Activated CD4-positive, alpha-beta T cell treated with anti-CD3 and anti-CD28 coated beads, Interleukin-2, amount 50 U/mL, for 1 hour (primary cell): ENCODE results near the gene LMAN2L.

Experiments
- DNase-seq: peaks from one replicate; pipeline ENCODE4 v3.0.0-alpha.2; 2020

Gene LMAN2L

DNA sequence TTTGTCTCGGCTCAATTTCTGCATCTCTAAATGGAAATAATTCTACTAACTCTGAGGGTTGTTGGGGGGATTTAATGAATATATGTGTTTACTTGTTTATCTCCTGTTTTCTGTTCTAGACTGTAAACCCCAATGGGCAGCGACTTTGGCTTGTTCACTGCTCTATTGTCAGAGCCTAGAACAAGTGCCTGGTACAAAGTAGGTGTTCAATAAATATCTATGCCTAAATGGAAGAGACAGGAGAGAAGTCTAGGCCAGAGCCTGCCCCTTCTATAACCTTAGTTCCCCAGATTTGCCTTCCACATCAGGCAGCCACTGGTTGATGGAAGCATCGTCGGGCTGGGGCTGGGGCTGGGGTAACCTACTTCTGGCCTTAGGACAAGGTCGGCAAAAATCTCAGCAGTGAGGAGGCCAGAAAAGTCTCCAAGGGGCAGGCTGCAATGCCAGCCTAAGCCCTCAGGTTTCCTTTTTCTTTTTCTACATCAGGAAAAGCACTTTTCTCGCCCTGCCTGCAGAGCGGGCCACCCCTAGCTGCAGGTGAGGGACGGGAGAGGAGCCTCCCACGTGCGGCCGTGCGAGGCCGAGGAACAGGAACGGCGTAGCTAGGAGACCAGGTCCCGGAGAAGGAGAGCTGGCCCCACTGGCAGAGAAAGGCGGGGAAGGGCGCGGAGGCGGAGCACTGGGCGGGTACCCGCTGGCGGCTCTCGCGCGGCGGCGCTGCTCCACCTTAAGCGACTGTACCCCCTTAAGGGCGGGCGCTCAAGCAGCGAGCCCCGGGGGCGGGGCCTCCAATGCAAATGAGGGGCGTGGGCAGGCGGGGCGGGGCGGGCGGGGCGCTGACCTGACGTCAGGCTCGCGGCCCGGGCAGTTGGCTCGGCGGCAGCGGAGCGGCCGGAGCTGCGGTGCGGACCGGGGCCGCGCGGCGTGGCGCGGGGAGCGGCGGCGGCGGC is 20.4 kb upstream of the LMAN2L start, which contains the start of gene CNNM4:
CNNM4 (plus strand) TSS at position 867 of the 950 bp plus-strand sequence. CDS start 98 bp downstream, outside the sequence.
- DNase-seq: peak; percentile 89

DNA sequence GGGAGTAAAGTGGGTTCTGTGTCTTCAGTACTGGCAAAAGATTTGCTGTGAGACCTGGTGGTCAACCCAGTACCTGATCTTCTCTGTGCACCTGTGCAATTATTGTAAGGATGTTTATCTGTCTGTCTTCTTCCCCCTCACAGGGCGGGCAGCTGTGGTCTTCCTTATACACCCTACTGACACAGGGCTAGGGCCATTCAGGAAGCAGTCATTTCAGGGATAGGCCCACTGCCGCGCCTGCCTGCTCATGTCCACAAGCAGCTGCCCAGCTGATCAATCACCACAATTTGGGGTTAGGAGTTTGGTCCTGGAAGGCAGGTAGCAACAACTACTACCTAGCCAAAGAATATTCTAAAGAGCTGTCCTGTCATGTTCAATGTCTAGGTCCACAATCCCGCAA is 19.7 kb upstream of the LMAN2L start:
- DNase-seq: no peak

DNA sequence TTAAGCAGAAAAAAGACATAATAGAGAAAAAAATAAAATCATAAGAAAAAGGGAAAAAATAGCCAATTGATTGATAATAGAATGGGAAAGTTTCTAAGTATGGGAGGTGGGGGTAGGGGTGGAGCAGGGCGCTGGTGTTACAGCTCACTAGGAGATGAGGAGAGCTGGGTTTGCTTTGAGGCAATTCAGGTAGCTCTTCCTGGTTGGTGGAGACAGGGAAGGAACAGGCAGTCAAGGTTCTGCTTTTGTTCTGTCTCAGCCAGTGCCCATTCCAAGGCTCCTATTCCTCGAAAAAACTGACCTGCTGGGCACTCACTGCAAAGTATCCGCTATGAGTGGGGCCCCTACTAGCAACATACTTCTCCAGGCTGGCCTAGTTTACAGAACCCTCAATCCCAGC is 19.1 kb upstream of the LMAN2L start:
- no peak for DNase-seq

DNA sequence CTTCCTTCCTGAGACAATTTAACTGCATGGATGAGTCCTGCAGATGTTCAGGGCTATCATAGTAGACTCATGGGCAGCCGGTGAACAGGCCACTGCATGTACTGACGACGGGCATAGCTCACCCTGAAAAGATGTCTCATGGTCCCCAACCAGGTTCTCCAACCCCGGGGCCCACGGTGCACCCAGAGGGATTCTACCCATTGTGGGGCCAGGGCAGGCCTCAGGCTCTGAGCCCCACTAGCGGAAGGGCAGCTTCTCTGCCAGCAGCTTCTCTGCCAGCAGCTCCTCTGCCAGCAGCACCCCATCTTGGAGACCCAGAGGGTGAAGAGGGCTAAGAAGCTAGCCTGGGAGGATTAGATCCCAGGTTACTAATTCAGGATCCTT is 17.6 kb upstream of the LMAN2L start:
- no peak for DNase-seq

DNA sequence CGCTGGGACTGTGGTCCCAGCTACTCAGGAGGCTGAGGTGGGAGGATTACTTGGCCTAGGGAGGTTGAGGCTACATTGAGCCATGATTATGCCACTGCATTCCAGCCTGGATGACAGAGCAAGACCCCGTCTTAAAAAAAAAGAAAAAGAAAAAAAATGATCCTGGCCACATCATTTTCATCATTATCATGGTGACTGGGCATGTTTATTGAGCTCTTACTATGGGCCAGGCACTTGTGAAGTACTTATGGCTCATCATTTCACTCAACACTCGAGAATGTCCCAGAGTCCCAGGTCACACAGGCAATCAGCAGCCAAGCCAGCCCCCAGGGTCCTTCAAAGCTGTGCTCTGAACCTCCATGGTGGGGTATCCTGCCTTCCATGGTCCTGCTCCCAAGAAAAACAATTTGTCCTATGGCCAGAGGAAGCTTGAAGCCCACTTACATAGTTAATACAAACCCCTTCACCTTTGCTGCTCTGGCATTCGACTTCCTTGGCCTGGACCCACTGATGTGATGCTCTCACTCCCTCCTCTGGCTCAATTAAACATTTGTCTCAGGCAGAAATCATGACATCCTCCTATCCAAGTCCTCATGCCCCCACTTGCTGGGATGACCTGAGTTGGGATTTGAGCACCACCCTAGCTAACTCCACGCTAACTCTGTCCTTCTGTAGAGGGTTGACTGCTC is 17.1 kb upstream of the LMAN2L start:
- DNase-seq: no peak

DNA sequence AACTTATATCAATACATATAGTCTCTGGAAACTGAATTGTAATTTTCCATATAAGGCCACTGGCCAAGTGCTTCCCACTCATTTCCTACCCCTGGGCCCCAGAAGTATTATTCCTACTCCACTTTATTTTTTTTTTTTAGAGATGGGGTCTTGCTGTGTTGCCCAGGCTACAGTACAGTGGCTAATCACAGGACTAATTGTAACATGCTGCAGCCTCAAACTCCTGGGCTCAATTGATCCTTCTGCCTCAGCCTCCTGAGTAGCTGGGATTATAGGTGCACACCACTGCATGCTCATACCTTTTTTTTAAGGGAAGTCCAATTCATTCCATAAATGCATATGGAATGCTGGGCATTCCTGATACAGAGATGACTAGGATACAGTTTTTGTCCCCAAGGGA is 14.5 kb upstream of the LMAN2L start:
- DNase-seq: no peak

DNA sequence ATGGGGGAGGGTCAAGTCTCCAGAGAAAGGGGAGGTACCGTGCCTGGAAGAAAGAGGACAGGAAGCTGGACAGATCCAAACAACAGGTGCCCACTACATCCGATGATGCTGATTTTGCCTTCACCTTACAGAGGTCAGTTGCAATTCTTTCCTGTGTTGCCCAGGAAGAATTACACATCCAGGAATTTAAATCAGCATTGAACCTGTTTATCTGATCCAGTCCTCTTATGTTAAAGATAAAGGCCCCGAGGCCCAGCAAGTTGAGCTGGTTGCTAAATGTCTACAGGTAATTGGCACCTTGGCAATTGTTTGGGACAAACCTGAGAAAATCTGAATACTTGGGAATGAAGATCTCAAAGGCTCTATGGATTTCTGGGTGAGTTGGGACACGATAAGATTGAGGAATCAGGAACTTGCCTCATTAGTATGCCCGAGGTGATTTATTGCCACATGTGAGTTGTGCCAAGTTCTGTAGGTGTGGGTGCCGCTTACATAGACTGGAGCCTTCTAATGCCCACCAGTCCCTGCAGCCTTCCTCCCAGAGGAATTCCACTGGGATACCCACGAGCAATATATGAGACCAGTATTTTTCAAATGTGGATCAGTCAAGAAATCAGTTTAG is 13.9 kb upstream of the LMAN2L start:
- DNase-seq: no peak

DNA sequence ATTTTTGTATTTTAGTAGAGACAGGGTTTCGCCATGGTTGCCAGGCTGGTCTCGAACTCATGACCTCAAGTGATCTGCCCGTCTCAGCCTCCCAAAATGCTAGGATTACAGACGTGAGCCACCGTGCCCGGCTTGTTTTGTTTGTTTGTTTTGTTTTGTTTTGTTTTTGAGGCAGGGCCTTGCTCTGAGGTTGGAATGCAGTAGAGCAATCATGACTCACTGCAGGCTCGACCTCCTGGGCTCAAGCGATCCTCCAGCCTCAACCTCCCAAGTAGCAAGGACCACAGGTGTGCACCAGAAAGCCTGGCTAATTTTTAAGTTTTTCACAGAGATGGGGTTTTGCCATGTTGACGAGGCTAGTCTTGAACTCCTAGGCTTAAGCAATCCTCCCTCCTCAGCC is 11.9 kb upstream of the LMAN2L start:
- DNase-seq: no peak

DNA sequence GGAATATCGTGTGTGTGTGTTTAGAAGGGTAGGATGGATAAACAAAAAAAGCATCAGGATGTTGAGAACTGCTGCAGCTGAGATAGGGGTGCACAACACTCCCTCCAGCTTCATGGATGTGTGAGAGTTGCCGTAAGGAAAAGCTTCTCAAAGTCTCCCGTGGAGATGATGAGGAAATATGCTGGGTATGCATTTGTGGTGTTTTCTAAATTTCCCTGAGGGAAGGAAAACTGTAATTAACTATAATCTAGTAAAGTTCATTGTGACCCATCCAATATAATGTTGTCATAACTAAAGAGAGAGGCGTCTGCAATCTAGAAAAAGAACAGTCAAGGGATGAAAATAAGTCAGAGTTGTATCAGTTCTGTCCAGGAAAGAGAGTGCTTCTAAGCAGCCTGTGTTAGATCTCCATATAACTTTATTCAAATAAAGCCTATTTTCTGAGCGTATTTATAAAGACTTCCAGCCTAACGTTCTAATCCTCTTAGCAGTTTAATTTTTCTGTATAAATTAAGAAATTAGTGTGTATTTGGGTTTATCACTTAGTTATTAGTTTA is 7.3 kb upstream of the LMAN2L start:
- no peak for DNase-seq

DNA sequence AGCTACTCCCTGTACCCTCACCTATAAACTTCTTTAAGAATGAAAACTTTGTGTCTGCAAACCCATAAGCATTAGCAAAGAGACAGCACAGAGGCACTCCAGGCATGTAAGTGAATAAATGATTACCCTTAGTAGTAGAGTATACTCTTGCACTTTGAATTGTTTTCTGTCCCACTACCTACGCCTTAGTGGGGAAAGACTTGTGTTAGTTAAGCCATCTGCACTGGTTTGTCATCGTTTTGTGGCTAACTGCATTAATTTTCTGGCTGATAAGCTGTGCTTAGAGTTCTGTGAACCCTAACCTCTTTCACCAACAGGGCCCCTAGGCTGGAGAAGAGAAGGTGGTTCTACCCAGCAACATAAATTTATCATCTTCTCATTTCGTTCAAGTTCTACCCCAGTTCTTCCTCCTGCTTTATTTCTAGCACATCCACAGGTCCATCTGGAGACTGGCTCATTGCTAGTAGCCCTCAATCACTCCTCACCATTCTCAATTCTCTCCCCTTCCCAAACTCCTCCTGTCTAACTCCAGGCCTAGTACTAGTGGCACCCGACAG is 710 bp downstream of the LMAN2L start:
- DNase-seq: no peak

DNA sequence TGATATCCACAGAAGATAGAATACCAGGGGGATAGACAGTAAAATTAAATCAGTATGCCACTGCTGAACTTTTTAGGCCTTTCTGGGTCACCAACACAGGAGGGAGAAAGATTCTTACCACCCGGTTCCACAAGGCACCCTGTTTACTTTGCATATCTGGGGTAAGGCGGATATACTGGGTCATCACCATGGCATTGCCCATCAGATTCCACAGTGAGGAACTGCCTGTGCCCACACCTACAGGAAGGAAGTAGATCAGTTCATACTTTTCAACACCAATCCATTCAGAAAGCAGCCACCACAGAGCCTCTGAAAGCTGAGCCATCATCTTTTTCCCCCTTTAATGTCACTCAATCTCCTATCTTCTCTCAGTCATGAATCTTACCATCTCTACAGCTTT is 2.0 kb downstream of the LMAN2L start:
- no peak for DNase-seq

DNA sequence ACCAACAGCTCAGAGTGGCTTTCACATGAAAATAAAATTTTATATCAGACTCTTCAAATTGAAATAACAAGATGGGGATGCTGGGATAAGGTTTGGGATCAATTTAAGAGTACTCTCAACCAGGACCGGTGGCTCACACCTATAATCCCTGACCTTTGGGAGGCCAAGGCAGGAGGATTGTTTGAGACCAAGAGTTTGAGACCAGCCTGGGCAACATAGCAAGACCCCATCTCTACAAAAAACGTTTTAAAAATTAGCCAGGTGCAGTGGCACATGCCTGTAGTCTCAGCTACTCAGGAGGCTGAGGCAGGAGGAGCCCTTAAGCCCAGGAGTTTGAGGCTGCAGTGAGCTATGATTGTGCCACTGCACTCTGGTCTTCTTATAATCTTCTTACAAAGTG is 2.6 kb downstream of the LMAN2L start:
- DNase-seq: no peak

DNA sequence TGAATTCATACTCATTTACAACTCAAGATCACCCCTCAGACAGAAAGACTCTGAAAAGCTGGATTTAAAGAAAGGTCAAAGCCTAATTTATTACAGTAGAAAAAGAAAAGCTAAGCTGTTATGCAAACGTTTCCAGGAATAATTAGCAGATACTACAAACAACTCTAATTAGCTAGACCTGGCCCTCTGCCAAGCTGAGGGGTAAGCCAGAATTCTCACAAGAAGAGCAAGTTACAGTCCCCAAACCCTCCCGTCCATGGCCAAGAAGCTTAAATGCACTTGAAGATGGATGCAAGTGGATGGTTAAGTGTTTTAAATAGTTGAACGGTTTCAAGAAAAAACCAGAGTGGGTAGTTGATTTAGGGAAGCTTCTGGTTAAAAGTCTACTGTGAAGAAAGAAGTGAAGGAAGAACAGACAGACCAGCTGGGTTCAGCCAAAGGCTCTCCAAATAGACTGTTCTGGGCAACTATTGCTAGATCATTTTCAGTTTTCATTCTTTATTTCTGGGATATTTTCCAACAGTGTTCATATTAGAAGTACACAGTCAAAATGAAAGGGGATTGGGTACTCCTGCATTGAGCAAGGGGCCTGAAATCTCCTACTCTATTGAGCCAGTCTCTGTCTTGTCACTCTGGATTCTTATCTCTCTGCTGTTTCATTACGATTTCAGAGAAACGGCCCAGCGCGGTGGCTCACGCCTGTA is 4.8 kb downstream of the LMAN2L start:
- no peak for DNase-seq

DNA sequence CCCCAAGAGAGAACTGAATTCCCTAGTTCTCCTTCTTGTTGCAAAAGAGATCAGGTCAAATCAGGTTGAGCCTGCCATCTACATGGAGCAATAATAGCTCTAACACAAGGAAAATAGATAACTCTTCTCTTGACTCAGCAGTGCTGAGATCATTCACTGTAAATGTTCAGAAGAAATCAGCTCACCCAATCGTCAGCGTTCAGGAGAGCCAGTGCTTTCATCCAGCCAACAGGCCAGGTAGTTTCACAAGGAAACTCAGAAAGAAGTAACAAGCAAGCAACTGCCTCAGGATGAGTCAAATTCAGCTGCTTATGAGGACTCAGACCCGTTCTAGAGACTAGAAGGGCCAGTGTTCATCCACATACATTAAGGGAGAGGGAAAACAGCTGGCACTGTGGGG is 5.9 kb downstream of the LMAN2L start:
- DNase-seq: no peak

DNA sequence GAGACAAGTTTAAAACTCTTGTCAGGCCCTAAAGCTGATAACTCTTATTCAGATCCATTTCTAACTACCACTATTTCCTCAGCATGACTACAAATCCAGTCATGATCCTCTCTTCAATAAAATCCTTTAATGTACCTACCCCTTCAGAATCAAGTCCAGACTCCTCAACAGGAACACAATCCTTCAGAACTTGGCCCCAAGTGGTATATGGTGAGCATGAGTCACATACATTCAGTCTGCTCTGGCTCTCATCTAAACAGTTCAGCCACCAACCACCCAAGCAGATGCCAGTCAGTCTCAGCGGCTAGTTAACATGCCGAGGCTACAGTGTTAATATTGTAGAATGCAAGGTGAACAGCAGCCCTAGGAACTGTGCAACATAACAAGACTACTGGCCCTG is 9.7 kb downstream of the LMAN2L start:
- no peak for DNase-seq

DNA sequence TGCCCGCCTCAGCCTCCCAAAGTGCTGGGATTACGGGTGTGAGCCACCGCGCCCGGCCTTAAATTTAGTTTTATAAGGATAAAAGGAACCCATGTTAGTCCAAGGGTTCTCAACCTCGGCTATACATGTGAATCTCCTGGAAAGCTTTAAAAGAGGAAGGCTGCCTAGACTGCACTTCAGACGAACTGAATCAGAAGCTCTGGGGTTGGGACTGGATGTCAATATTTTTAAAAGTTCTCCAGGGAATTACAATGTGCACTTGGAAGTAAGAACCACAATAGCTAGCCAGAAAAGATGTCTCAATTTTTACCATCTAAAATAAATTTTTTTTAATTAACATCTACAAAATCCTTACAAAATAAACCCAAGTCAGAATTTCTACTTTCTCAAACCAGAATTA is 10.1 kb downstream of the LMAN2L start:
- no peak for DNase-seq

DNA sequence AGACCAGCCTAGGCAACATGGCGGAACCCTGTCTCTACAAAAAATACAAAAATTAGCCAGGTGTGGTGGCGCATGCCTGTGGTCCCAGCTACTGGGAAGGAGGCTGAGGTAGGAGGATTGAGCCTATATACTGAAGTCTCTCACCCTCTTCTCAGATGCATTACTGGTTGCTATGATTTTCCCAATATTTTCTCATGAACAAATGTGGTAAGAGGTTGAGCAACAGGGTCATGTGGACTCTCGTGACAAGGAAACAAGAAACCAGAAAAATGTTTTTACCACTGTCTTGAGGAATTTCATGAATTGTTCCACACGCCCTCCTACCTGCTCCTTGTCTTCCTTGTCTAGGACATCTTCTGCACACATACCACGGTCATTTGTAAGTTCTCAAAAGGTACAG is 12.4 kb downstream of the LMAN2L start:
- no peak for DNase-seq

DNA sequence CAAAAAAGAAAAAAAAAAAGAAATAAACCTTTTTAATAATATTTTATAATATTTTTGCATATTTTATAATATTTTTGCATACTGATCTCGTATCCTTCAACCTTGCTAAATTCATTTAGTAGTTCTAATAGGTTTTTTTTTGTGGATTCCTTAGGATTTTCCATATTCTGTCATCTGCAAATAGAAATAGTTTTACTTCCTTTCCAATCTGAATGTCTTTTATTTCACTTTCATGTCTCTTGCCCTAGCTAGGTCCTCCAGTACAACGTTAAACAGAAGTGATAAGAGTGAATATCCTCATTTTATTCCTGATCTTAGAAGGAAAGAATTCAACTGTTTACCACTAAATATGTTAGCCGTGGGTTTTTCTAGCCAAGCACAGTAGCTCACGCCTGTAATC is 13.7 kb downstream of the LMAN2L start:
- no peak for DNase-seq

DNA sequence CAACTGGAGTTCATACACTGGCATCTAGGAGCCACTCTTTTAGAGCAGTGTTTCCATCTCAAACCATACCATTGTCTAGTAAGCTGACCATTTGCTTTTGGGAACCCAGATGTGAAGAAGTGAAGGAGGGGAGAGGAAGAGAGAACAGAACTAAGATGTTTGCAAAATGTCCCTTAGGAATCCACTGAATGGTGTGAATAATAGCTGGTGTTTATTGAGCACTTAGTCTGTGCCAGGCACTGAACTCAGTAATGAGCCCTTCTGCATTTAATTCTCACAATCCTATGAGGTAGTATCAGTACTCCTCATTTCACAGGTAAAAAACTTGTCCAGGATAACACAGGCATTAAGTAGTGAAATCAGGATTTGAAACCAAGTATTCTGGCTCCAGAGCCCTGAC is 23.5 kb downstream of the LMAN2L start:
- DNase-seq: no peak

DNA sequence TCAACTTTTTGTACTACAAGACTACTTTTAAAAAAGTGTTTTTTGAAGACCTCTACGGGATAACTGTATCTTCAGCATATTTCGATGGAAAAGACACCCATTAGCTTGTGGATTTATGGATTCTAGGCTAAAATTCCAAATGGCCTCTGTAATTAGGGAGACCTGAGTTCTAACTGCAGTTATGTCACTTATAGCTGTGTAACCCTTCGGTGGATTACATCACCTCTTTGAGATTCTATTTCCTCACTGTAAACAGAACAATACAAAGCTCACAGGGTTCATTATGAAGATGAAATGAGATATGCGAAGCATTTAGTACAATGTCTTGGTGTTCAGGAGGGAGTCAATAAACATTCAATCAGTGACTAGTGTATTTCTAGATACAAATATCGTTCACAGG is 24.2 kb downstream of the LMAN2L start:
- no peak for DNase-seq

DNA sequence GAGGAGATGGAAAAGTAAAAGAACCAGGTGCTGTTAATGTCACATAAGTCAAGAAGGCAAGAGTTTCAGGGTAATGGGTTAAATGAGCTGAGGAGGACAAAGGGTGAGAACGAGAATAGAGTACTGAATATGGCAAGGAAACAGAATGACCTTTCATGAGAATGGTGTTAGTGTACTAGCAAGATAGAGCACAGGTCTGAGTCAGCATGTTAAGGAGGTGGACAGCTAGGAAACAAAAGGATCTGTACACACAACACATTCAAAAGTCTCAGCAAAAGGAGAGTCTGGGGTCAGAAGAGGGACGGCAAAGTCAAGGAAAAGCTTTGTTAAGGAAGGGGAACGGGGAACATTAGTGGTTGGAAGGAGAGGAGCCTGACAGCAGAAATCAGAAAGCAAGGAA is 28.9 kb downstream of the LMAN2L start:
- DNase-seq: no peak

DNA sequence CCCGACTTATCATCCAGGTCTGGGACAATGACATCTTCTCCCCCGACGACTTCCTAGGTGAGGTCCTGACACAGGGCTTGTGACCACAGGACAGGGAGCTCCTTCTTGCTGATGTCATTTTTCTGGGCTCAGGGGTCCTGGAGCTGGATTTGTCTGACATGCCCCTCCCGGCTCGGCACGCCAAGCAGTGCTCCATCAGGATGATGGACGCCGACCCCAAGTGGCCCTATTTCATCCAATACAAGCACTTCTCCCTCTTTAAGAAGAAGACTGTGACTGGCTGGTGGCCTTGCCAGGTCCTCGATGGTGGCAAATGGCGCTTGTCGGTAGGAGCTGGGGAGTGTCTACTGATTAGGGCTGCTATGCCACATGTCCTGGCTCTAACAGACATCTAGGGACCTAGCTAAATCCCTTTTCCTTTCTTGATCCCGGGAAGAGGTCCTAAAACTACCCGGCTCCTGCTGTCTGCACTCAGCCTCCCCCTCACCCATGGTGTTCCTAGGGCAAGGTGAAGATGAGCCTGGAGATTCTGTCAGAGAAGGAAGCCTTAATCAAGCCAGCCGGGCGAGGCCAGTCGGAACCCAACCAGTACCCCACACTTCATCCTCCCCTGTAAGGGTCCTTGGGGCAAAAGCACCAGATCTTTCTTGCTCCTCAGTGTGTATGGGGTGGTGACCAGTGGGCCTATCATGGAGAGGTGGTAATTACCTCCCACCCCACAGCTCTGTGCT is 36.7 kb downstream of the LMAN2L start:
- DNase-seq: no peak
